Measurements from ENCODE around the gene SORCS2.
"Not testable (repeated sequence)": the region's sequence is repeated elsewhere in the genome, so short reads cannot be mapped to it uniquely, and the experiment has no call there.

GRCh38 chr4:7452802-7453201, 260.5 kb downstream of the SORCS2 start:
- not testable (repeated sequence) for TF ChIP-seq EZH2 (IDR thresholded peaks at IDR 0.05; ENCODE audit: borderline replicate concordance, insufficient read depth, low read length, poor library complexity, severe bottlenecking); CTCF (IDR thresholded peaks at IDR 0.05; ENCODE audit: poor library complexity, severe bottlenecking); TAF1 (IDR thresholded peaks at IDR 0.05; ENCODE audit: low read depth); SMC3 (conservative IDR thresholded peaks at IDR 0.05; ENCODE audit: poor library complexity); MXI1 (conservative IDR thresholded peaks at IDR 0.05; ENCODE audit: poor library complexity, severe bottlenecking); REST (IDR thresholded peaks at IDR 0.05; ENCODE audit: borderline replicate concordance); EP300 (conservative IDR thresholded peaks at IDR 0.05; ENCODE audit: poor library complexity, severe bottlenecking)

All from neural cell (in vitro differentiated cells).